ENCODE measurements around the gene HELZ.

DNA sequence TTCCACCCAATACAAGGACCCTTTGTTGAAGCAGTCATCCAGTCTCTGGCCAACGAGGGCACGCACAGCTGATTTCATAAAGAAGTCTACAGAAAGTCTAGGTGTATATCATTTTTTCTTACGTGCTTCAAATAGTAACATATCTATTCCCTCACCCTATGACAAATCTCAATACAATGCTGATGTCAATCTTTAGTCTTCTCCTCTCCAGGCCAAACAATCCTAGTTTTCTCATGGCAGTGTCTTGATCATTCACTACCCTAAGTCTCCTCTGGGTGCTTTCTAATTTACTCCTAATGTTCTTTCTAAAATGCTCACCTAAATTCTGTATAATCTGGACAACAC, 108.0 kb downstream of the HELZ start:
- TF ChIP-seq, protein P1, sequence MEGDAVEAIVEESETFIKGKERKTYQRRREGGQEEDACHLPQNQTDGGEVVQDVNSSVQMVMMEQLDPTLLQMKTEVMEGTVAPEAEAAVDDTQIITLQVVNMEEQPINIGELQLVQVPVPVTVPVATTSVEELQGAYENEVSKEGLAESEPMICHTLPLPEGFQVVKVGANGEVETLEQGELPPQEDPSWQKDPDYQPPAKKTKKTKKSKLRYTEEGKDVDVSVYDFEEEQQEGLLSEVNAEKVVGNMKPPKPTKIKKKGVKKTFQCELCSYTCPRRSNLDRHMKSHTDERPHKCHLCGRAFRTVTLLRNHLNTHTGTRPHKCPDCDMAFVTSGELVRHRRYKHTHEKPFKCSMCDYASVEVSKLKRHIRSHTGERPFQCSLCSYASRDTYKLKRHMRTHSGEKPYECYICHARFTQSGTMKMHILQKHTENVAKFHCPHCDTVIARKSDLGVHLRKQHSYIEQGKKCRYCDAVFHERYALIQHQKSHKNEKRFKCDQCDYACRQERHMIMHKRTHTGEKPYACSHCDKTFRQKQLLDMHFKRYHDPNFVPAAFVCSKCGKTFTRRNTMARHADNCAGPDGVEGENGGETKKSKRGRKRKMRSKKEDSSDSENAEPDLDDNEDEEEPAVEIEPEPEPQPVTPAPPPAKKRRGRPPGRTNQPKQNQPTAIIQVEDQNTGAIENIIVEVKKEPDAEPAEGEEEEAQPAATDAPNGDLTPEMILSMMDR (IDR thresholded peaks at IDR 0.05), result no peak
- TF ChIP-seq EZH2 (IDR thresholded peaks at IDR 0.05; ENCODE audit: borderline replicate concordance, insufficient read depth, low read depth, low read length, poor library complexity, severe bottlenecking), result no peak

Data from B cell (primary cell).